GM21786 (cell line): ENCODE measurements around the gene PCDHGC4.

Experiments used
- ATAC-seq: cut with Tn5 transposase; IDR thresholded peaks from one replicate; pipeline ENCODE4 v1.9.1; 2021; ENCODE audit not compliant: unreplicated experiment

PCDHGC4 gene

DNA sequence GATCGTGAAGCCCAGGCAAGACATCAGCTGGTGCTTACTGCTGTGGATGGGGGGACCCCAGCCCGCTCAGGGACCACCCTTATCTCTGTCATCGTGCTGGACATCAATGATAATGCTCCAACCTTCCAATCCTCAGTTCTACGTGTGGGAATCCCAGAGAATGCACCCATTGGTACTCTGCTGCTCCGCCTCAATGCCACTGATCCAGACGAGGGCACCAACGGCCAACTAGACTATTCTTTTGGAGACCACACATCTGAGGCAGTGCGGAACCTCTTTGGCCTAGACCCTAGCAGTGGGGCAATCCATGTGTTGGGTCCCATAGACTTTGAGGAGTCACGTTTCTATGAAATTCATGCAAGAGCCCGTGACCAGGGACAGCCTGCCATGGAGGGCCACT, 5.0 kb downstream of the PCDHGC4 start:
- ATAC-seq: no peak

DNA sequence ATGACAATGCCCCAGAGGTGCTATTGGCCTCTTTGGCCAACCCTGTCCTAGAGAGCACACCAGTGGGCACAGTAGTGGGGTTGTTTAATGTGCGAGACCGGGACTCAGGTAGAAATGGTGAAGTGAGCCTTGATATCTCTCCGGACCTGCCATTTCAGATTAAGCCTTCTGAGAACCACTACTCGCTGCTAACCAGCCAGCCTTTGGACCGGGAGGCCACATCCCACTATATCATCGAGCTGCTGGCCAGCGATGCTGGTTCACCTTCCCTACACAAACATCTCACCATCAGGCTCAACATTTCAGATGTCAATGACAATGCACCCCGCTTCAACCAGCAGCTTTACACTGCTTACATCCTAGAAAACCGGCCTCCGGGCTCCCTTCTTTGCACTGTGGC, 5.4 kb downstream of the PCDHGC4 start:
- ATAC-seq: no peak

DNA sequence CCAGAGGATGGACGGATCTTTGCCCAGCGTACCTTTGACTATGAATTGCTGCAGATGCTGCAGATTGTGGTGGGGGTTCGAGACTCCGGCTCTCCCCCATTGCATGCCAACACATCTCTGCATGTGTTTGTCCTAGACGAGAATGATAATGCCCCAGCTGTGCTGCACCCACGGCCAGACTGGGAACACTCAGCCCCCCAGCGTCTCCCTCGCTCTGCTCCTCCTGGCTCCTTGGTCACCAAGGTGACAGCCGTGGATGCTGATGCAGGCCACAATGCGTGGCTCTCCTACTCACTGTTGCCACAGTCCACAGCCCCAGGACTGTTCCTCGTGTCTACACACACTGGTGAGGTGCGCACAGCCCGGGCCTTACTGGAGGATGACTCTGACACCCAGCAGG, 5.9 kb downstream of the PCDHGC4 start:
- ATAC-seq: no peak

DNA sequence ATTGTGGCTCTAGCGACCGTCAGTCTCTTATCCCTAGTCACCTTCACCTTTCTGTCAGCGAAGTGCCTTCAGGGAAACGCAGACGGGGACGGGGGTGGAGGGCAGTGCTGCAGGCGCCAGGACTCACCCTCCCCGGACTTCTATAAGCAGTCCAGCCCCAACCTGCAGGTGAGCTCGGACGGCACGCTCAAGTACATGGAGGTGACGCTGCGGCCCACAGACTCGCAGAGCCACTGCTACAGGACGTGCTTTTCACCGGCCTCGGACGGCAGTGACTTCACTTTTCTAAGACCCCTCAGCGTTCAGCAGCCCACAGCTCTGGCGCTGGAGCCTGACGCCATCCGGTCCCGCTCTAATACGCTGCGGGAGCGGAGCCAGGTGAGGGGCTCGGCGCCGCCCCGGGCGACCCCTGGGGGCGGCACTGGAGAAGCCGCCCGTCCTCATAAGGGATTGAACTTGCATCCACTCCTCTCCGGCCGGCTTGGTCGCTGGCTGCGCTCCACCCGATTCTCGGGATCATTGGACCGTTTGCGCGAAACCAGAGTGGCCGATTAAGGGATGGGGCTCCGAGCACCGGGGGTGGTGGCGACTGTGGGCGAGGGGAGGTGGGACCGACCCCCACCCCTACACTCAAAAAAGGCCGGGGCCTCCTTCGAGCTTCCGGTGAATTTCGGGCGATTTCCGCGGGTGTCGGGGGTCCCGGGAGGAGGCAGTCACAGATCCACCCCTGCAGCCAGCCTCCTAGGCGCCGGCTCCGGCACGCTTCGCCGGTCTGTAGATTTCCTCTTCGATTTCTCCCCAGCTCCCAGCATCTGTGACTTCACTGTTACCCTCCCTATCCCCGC, 6.7 kb downstream of the PCDHGC4 start:
- ATAC-seq: peak; percentile 14

DNA sequence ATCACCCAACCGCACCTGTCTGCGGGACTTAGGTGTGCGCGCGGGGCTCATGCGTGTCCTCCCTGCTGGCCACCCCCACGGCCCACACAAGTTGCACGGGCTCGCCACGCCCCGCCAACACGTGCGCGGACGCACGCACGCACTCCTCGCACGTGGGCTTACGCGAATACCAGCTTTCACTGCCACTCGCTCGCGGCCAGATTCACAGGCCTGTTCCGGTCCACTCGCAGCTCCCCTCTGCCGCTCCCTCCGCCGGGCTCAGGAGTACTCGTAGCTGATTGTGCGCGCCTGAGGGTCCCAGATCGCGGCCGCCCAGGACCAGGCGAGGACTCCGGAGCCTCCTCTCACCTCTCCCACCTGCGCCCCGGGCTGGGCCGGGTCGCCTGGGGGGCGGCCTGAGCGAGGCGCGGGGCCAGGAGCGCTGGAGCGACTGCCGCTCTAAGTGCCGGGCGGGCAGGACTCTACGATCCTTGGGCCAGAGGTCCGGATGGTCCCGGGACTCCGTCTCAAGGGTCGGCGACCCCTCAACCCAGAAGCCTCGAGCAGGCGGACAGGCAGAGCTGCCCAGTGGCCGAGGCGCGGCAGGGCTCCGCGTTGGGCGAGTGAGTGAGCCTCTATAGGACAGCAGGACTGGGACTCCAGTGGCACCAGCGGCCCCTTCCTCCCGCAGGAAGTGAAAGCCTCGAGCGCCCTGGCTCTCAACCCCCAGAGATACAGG, 7.5 kb downstream of the PCDHGC4 start:
- ATAC-seq: peak; percentile 57

DNA sequence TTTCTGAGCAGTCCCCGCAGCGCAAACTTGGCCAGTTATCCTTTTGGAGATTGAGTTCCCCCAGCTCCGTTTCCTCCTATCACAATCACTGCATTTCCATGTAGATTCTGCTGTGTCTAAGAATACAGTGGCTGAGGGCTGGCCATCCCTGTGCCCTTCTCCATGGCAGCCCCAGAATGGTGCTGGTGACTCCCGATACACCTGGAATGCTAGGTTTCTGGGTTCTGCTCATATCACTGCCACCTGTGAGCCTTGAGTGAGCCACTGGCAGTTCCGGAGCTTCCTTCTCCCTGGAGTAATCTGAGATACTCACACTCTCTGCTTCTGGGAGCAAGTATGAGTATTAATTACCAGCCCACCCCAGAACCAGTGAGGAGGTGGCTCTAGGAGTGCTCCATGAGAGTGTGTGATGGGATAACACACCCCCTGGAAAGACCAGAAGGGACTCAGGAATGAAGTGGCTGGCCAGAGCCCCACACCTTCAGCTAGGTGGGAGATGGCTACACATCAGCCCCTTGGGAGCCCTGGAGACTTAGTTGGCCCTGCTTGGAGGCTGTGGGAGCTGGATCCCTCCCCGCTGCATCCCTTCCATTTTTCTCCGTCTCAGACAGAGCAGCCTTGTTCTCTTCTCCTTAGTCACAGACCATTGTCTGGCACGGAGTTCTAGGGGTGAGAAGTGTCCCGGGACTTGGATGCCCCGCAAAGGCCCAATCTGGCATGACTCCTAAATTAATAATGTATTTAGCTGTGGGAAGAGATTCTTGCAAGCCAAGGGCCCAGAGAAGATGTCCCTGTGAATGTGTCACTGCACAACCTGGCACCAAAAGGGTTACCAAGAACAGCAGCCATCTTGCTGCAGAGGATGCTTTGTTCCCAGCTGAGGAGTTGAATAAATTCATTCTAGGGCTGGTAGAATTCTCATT, 8.9 kb downstream of the PCDHGC4 start:
- no peak for ATAC-seq

DNA sequence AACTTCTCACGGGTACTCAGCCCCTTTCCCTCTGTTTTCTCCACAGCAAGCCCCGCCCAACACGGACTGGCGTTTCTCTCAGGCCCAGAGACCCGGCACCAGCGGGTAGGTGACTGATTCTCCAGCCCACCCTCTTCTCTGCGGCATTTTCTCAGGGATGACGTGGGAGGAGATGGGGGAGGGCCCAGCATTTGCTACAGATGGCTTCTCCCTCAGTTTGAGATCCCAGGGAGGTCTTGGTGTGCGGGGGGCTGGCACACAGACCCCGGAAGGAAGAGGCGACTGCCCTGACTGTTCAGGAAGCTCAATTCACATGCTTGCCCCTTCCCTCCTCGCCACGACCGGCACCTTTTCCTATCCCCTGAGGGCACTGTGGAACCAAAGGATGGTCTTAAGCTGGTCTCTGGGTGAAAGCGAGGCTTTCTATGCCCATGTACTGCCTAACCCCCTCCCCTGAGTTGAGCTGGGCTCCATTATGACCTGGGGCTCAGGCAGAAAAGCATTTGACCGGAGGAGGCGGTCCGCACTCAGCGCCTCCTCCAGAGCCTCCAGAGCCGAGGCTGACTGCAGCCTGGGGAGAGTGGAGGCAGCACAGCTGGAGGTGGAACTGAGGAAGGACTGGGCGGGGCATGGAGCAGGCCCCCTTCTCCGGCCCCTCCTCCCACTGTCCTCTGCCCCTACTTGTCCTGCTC, 10.1 kb downstream of the PCDHGC4 start:
- ATAC-seq: no peak

DNA sequence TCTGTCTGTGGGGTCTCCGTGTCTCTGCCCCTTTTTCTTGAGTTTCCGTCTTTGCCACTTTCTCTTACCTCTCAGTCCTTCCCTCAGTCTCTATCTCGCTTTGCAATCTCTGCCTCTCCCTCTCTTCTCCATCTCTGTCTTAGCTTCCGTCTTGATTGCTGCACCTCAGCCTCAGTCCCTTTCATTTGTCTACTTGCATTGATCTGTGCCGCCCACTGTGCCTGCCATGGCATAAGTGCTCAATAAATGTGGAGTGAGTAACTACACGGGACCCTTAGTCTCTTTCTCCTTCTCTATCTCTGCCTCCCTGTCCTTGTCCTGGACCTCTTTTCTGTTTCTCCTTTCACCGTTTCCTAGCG, 10.6 kb downstream of the PCDHGC4 start:
- no peak for ATAC-seq

DNA sequence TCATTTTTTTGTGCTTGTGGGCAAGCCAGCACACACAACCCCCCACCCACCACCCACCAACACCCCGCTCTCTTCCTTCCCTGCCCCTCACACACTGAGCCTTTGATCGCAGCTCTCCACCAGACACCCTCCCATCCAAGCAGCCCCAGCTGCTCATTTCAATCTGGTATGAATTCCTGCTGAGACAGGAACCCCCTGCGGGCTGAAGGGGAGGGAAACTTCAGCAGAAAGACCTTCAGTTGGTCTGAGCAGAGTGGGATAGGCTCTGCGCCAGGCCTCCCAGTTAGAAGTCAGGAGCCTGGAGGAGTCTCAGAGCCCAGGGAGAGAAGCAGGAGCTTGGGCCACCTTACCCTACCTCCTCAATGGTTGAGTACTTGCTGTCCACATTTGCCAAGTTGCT, 11.2 kb downstream of the PCDHGC4 start:
- ATAC-seq: no peak

DNA sequence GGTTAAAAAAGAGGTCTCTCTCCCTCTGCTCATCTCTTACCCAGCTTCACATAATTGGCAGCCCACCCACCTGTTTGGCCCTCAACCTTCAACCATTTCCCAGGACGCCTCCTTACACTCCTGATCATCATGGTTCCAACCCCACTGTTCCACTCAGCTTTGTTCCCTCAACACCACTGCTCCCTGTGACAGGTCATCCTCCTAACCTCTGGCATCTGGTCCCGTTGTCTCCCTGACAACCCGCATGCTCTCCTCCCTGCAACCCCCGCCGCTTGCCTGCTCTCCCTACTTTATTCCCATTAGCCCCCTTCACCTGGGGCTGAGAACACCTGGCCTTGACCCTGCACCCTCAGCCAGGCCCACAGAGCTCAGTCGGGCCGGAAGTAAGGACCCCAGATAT, 16.9 kb downstream of the PCDHGC4 start:
- no peak for ATAC-seq

DNA sequence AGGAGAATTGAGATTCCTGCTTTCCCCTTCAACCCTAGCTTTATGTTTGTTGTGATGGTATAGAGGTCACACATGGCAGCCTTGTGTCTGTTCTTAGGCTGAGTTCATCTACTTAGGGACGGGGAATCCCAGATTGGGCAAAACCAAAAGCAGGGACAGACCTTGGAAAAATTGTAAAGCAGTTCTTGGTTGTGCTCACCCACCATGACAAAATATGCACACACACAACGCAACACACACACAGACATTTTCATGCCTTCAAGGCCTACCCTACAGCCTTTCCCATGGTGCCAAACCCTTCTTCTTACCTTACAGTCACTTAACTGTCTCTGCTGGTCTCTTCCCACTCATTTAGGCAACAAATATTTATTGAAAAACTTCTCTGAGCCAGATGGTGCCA, 18.9 kb downstream of the PCDHGC4 start:
- no peak for ATAC-seq

DNA sequence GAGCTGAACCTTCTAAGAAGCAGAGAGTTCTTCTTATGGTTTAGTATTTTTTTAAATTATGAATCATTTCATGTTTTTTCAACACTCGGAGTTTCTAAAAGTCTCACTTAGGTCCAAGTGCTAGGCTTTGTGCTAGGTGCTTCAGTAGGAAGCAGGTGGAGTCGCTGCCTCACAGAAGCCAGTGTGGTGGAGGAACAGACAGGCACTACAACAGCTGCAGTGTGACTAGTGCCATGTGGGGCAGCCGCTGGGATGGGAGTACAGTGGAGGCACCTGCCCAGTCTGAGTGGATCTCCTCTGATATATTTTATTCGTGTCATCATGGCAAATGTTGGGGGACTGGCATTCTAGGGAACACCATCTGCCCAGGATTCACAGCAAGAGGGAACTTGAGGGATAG, 19.4 kb downstream of the PCDHGC4 start:
- no peak for ATAC-seq

DNA sequence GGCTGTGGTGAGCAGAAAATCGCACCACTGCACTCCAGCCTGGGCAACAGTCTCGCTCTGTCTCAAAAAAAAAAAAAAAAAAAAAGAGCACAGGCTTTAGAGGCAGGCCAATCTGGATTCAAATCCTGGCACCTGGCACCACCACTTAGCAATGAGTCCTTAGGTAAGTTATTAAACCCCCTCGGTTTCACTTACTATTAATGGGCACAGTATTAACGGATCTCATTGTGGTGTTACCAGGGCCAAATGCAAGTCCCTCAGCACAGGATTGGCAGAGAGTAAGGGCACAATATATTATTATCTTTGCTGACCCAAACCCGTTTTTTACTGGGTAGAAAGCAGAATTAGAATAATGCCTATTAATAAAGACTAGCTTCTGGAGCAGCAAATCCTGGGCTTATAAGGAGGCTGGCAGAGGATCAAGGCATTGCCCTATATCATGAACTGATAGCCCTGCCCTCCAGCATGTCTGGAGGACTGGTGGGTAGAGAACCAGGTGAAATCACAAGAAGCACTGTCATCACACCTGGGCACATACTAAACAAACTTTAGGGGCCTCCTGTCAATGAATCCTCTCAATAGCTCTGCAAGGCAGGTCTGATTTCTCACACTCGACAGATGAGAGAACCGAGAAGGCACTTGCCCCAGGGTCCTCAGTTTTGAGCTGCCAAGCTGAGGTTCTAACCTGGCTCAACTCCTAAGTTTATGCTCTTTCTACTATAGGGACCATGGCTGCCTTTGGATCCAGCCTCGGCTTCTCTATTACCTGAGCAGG, 21.7 kb downstream of the PCDHGC4 start:
- no peak for ATAC-seq

DNA sequence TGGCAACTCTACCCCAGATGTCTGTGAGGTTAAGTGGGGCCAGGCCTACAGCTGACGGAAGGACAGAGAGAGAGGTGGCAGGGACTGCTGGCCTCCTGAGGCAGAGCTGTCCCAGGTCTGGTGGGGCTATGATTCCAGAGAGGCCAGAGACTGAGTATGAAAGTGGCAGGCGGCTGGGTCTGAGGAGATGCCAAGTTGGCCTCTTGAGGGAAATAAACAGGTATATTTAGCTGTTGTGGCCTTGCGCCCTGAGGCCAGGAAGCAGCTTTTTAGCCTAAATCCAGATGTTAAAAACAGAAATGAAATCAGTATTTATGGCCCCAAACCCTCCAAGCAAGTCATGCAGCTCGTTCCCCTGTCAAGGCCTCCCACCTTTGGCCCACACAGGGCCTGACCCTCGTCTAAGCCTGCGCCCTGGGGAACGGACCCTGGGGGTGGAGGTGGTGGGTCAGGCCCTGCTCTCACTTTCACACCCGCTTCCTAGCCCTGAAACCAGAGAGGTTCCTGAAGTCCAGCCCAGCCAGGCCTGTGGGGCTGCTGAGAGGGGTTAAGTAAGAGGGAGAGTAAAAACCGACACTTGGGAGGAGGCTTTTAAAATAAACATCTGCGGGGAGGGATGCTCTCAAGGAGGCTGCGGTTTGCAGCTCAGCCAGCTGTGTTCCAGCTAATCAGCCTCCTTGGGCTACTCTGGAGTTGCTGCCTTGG, 22.7 kb downstream of the PCDHGC4 start:
- ATAC-seq: peak; percentile 47

DNA sequence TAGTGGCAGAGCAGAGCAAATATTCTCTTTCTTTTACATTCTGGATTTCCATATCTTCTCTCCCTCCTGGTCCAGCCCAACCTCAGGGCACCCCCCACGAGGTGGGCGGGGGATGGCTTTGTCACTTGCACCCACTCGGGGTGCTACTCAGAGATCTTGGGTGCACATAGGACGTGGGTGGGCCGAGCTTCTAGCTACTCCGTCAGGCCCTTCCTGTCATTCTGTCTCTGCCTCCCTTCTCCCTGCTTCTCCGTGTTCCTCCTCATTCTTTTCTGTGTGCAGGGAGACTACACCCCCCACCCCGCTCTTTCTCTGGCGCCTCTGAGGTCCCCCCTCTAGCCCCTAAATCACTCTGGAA, 23.6 kb downstream of the PCDHGC4 start:
- no peak for ATAC-seq

DNA sequence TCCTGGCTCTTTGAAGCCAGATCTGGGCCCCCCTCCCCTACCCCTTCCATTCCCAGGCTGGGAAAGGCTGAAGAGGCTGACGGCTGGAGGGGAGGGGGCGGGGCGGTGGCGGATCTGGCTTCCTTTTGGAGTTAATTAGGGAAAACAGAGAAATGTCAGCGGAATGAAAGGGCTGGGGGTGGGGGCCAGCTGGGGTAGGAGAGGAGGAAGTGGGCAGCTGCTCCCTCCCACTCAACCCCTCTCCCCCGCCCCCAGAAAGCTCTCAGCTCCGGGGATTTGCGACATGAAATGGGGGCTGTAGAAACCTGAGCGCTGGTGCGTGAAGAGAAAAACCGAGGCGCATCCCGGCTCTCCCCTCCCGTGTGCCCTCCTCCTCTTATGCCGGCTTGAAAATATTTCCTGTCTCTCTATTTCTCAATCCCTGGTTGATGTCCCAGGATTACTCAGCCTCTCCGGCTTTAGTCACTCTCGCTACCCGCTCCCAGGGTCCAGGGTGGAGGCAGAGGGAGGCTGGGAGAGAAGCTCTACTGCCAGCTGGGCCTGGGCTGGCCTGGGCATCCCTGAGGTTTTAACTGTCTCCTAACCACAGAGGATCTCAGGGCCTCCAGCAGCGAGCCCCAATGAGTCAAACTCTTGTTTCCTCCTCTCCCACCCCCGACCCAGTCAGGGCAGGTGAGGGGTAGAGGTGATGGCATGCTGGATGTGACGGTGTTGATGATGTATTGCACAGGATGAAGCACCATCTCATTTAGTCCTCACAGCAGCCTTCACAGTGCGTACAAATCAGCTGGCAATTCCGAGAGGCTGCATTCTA, 24.2 kb downstream of the PCDHGC4 start:
- ATAC-seq: no peak

DNA sequence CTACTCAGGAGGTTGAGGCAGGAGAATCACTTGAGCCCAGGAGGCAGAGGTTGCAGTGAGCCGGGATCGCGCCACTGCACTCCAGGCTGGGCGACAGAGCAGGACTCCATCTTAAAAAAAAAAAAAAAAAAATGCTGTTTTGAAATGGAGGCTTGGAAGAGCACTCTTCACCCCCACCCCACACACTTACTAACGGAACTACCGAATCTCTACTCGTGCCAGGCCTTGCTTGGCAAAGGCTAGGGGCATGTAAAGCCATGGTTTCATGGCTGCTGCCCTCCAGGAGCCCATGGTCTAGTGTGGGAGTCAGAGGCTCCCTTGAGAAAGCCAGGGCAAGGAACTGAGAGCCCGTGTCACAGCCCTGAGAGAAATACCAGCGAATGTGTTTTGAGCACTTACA, 25.3 kb downstream of the PCDHGC4 start:
- no peak for ATAC-seq

DNA sequence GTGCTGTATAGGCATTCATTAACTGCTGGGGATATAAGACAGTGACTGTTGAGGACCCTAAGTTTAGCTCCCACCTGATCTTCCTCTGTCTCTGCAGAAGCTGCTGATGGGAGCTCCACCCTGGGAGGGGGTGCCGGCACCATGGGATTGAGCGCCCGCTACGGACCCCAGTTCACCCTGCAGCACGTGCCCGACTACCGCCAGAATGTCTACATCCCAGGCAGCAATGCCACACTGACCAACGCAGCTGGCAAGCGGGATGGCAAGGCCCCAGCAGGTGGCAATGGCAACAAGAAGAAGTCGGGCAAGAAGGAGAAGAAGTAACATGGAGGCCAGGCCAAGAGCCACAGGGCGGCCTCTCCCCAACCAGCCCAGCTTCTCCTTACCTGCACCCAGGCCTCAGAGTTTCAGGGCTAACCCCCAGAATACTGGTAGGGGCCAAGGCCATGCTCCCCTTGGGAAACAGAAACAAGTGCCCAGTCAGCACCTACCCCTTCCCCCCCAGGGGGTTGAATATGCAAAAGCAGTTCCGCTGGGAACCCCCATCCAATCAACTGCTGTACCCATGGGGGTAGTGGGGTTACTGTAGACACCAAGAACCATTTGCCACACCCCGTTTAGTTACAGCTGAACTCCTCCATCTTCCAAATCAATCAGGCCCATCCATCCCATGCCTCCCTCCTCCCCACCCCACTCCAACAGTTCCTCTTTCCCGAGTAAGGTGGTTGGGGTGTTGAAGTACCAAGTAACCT, 26.2 kb downstream of the PCDHGC4 start:
- ATAC-seq: peak; percentile 21
